GM12878 (cell line): ENCODE results near the gene LRP1B. TPM values are rescaled to one million over a fixed set of nuclear protein-coding genes. Genes with fewer than 3 reads are reported as not detected.

ENCODE experiments used
- ATAC-seq: fragments of 200-7000 bp; cut with Tn5 transposase; 3 replicates; pipeline ENCODE4 v1.9.1; 2020; ENCODE audit warnings: mild to moderate bottlenecking, moderate library complexity
- BruUV-seq: library from RNA; stranded (reverse); fragments of 400-500 nt; replicated peaks from 2 replicates; lab custom pipeline; 2021; lab: Mats Ljungman, UMichigan
- CTCF ChIA-PET: fragments of 300-600 bp; sonication (Branson Sonifier 250); formaldehyde crosslinking; extraction: SDS; loops from one replicate; lab custom pipeline; 2021; ENCODE audit warnings: inconsistent platforms; lab: Yijun Ruan, JAX
- POLR2A ChIA-PET: fragments of 350-600 bp; formaldehyde crosslinking; extraction: SDS; loops from one replicate; lab custom pipeline; 2021; ENCODE audit warnings: inconsistent platforms; lab: Charles Lee
- RAD21 ChIA-PET: fragments of 300-600 bp; sonication (Branson Sonifier 250); formaldehyde crosslinking; loops from one replicate; lab custom pipeline; 2023; ENCODE audit warnings: antibody characterized with exemption; ENCODE audit not compliant: unreplicated experiment; lab: Charles Lee
- SMC1A ChIA-PET: fragments of 300-600 bp; sonication (Branson Sonifier 250); formaldehyde crosslinking; loops from one replicate; lab custom pipeline; 2023; ENCODE audit not compliant: unreplicated experiment, uncharacterized antibody; lab: Charles Lee
- DNase-seq: peaks from one replicate; pipeline ENCODE4 v3.0.0-alpha.2; 2011; ENCODE audit warnings: low read depth, low spot score
- FAIRE-seq: peaks from 3 replicates; lab custom pipeline; 2011; peaks lifted over from hg19 to GRCh38; lab: Jason Lieb, UNC
- H2AFZ ChIP-seq: 2 replicates; pipeline ENCODE4 v1.6.0; 2011; ENCODE audit warnings: low read depth, low read length, control low read depth; ENCODE audit not compliant: control insufficient read depth
- H3K27ac ChIP-seq: 2 replicates; pipeline ENCODE4 v1.5.1; 2011; ENCODE audit warnings: control low read depth; ENCODE audit not compliant: control insufficient read depth, insufficient read depth
- H3K27me3 ChIP-seq, 2 experiments: replicated peaks in 1 of 2; 2 replicates each; pipeline versions ENCODE4 v1.6.0 to v1.6.1; 2011; ENCODE audit warnings: low read length in 1 of 2; ENCODE audit not compliant: control insufficient read depth in 2 of 2, insufficient read depth in 2 of 2
- H3K36me3 ChIP-seq, 2 experiments: 2 replicates each; pipeline ENCODE4 v1.5.1; 2011; ENCODE audit warnings: low read length in 1 of 2; ENCODE audit not compliant: control insufficient read depth in 2 of 2, insufficient read depth in 2 of 2
- H3K4me1 ChIP-seq: 2 replicates; pipeline ENCODE4 v1.6.1; 2011; ENCODE audit warnings: mild to moderate bottlenecking, low read length, moderate library complexity, mixed read lengths; ENCODE audit not compliant: control insufficient read depth, insufficient read depth
- H3K4me2 ChIP-seq: 2 replicates; pipeline ENCODE4 v1.6.0; 2011; ENCODE audit warnings: control low read depth; ENCODE audit not compliant: control insufficient read depth, insufficient read depth
- H3K4me3 ChIP-seq: fragments of 200-600 bp; sonication (generic); 2 replicates; pipeline ENCODE4 v1.5.1; 2016
- H3K79me2 ChIP-seq: 2 replicates; pipeline ENCODE4 v1.6.0; 2011; ENCODE audit warnings: low read length; ENCODE audit not compliant: control insufficient read depth, insufficient read depth
- H3K9ac ChIP-seq: 2 replicates; pipeline ENCODE4 v1.8.0; 2011; ENCODE audit warnings: low read length, control low read depth, mixed read lengths; ENCODE audit not compliant: control insufficient read depth, insufficient read depth
- H3K9me3 ChIP-seq: replicated peaks from 3 replicates; pipeline ENCODE4 v1.5.1; 2011; ENCODE audit warnings: mild to moderate bottlenecking, low read length; ENCODE audit not compliant: control insufficient read depth, insufficient read depth
- H4K20me1 ChIP-seq: 2 replicates; pipeline ENCODE4 v1.6.0; 2011; ENCODE audit not compliant: control insufficient read depth, insufficient read depth
- DPF2 ChIP-seq: fragments of 450-650 bp; IDR thresholded peaks from 2 replicates; pipeline ENCODE4 v1.6.1; 2017; ENCODE audit warnings: mild to moderate bottlenecking
- NFIC ChIP-seq: IDR thresholded peaks from 2 replicates; pipeline ENCODE4 v1.6.1; 2012; ENCODE audit warnings: low read depth, mild to moderate bottlenecking, inconsistent platforms, low read length, moderate library complexity
- NFYB ChIP-seq: IDR thresholded peaks from 2 replicates; pipeline ENCODE4 v1.6.1; 2011; ENCODE audit warnings: low read depth, mild to moderate bottlenecking, low read length, improper control_type of control experiment, moderate library complexity; ENCODE audit not compliant: insufficient read depth
- NR2C2 ChIP-seq: IDR thresholded peaks from 2 replicates; pipeline ENCODE4 v1.6.1; 2011; ENCODE audit warnings: borderline replicate concordance, low read depth; ENCODE audit not compliant: control insufficient read depth, insufficient read length
- NR2F1 ChIP-seq: fragments of 450-650 bp; conservative IDR thresholded peaks from 2 replicates; pipeline ENCODE4 v1.6.1; 2017; ENCODE audit warnings: mild to moderate bottlenecking
- PBX3 ChIP-seq: IDR thresholded peaks from 2 replicates; pipeline ENCODE4 v1.6.1; 2011; ENCODE audit warnings: mild to moderate bottlenecking, low read depth, low read length, moderate library complexity; ENCODE audit not compliant: insufficient replicate concordance
- RELA ChIP-seq: fragments of 450-650 bp; IDR thresholded peaks from 2 replicates; pipeline ENCODE4 v1.8.0; 2014; ENCODE audit warnings: borderline replicate concordance; ENCODE audit not compliant: partially characterized antibody
- SIX5 ChIP-seq: IDR thresholded peaks from 2 replicates; pipeline ENCODE4 v1.6.1; 2011; ENCODE audit warnings: mild to moderate bottlenecking, low read depth, low read length, moderate library complexity; ENCODE audit not compliant: severe bottlenecking
- SMAD1 ChIP-seq: fragments of 450-650 bp; IDR thresholded peaks from 2 replicates; pipeline ENCODE4 v1.6.1; 2018; ENCODE audit warnings: mild to moderate bottlenecking, low read depth; ENCODE audit not compliant: partially characterized antibody
- ZNF217 ChIP-seq: fragments of 450-650 bp; IDR thresholded peaks from 2 replicates; pipeline ENCODE4 v1.6.1; 2017; ENCODE audit warnings: antibody characterized with exemption, mild to moderate bottlenecking
- ZNF592 ChIP-seq: fragments of 450-650 bp; IDR thresholded peaks from 2 replicates; pipeline ENCODE4 v1.6.1; 2017; ENCODE audit warnings: mild to moderate bottlenecking, moderate library complexity
- WGBS: methylation state at CpG from one replicate; pipeline ENCODE4 v1.1.6; 2016; ENCODE audit warnings: low lambda C conversion rate; ENCODE audit not compliant: insufficient replicate concordance, insufficient coverage; ENCODE audit errors: missing lambda C conversion rate; 5-methylcytosine and 5-hydroxymethylcytosine counted together
- in situ Hi-C: fragments of 300-500 bp; cut with MboI; formaldehyde crosslinking; loops from 9 replicates; pipeline ENCODE4 v1.14.3; 2018; ENCODE audit warnings: mixed read lengths
- intact Hi-C: fragments of 100-400 bp; cut with micrococcal nuclease; formaldehyde crosslinking; loops from one replicate; pipeline ENCODE4 v1.14.2; 2022; ENCODE audit not compliant: unreplicated experiment
- polyA plus RNA-seq, 11 experiments: library from polyadenylated mRNA; depleted of rRNA in 4 of 11; unstranded in 6 of 11; stranded (reverse) in 5 of 11; fragments of >200 nt; fragmentation: Nextera tagmentation in 4 of 11; fragmentation: Illumina TruSeq in 1 of 11; extraction: Ambion mirVana in 4 of 11; extraction: Trizol in 1 of 11; gene quantifications; 1 replicate in 1 of 11; 2 replicates in 10 of 11; pipeline versions ENCODE4 v1.2.1 to v1.2.3, GENCODE V29; 2011 to 2016; ENCODE audit warnings: inconsistent platforms in 2 of 11, missing spikeins in 2 of 11, low read depth in 1 of 11
- total RNA-seq, 4 experiments: library from RNA; depleted of rRNA in 3 of 4; stranded (reverse); fragments of >200 nt in 3 of 4; fragmentation: Illumina TruSeq in 1 of 4; extraction: Trizol in 1 of 4; gene quantifications; 2 replicates each; pipeline versions ENCODE4 v1.2.1 to v1.2.3, GENCODE V29; 2013 to 2021
- TF ChIP-seq, protein P1 (sequence below): IDR thresholded peaks from 2 replicates; pipeline ENCODE4 v1.6.1; 2012; ENCODE audit warnings: low read depth, low read length, improper control_type of control experiment

Gene LRP1B
- total and polyA plus RNA-seq, 10 of the 15 experiments (the other 5 are each of a cell fraction or from before 2014, with no cell fraction given): under 0.01 to 0.06 (median 0.03) TPM; not detected in 5

DNA sequence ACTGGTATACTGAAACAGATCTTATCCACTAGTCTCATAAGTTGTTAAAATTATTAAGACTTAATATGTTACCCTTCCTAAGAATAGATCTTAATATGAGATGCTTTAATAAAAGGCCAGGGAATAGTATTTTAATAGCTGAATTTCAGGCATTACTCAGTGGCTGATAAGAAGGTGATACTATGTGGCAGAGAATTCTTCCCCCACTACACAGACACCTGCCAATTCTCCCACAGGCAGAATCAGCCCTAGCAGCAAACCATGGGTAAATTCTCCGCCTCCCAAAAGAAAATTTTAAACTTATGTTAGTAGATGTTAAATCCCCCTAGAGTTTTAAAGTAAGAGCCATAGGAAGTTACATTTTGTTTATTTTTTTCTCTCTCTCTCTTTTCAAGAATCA, 888.8 kb downstream of the LRP1B start:
- Histone ChIP-seq H3K4me1 (no peaks in the 10 kb centered on the region), H4K20me1 (no peaks in the 10 kb centered on the region), H3K27ac (no peak overlapping the region), H3K27me3 (no peaks in the 10 kb centered on the region), H3K9me3 (no peaks in the 10 kb centered on the region), H3K36me3 (no peaks in the 10 kb centered on the region), H2AFZ (no peak overlapping the region), H3K9ac (no peak overlapping the region), H3K79me2 (no peaks in the 10 kb centered on the region), H3K4me2 (no peak overlapping the region), H3K4me3 (no peak overlapping the region)
- SMC1A ChIA-PET: no interaction called here
- intact Hi-C loops (no loop called here), in situ Hi-C loops (no loop called here)
- DNase-seq (no peak), FAIRE-seq (no peak), ATAC-seq (no peak)
- no peak for TF ChIP-seq NR2C2
- TF ChIP-seq NFIC: no peak
- no peak for TF ChIP-seq NFYB
- TF ChIP-seq DPF2: no peak
- no peak for TF ChIP-seq SIX5
- WGBS: 0% methylated on average over 1 of the region's 1 CpG
- POLR2A ChIA-PET: no interaction called here
- CTCF ChIA-PET: no interaction called here
- BruUV-seq: no TSS peak
- RAD21 ChIA-PET: no interaction called here

- H3K79me2 ChIP-seq: no peaks in the 10 kb centered on the region
- no peak for ATAC-seq
- ChIA-PET POLR2A (no interaction called here), SMC1A (no interaction called here), CTCF (no interaction called here), RAD21 (no interaction called here)
- H3K4me2 ChIP-seq: no peak overlapping the region
- FAIRE-seq: no peak
- no TSS peak for BruUV-seq
- 0% methylated on average over 1 of the region's 1 CpG for WGBS
- H4K20me1 ChIP-seq: no peaks in the 10 kb centered on the region
- no peaks in the 10 kb centered on the region for H3K4me1 ChIP-seq
- H3K9ac ChIP-seq: no peak overlapping the region
- no peak overlapping the region for H3K4me3 ChIP-seq
- H3K9me3 ChIP-seq: no peaks in the 10 kb centered on the region
- H2AFZ ChIP-seq: no peak overlapping the region
- DNase-seq: no peak
- no peaks in the 10 kb centered on the region for H3K36me3 ChIP-seq
- H3K27ac ChIP-seq: no peak overlapping the region
- no peaks in the 10 kb centered on the region for H3K27me3 ChIP-seq
- in situ Hi-C loops (no loop called here), intact Hi-C loops (no loop called here)
- TF ChIP-seq ZNF217: no peak
- no peak for TF ChIP-seq RELA
- TF ChIP-seq PBX3: no peak
- TF ChIP-seq SMAD1: no peak
- no peak for TF ChIP-seq ZNF592
- TF ChIP-seq, protein P1, sequence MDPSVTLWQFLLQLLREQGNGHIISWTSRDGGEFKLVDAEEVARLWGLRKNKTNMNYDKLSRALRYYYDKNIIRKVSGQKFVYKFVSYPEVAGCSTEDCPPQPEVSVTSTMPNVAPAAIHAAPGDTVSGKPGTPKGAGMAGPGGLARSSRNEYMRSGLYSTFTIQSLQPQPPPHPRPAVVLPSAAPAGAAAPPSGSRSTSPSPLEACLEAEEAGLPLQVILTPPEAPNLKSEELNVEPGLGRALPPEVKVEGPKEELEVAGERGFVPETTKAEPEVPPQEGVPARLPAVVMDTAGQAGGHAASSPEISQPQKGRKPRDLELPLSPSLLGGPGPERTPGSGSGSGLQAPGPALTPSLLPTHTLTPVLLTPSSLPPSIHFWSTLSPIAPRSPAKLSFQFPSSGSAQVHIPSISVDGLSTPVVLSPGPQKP: no peak
- TF ChIP-seq NR2F1: no peak
Observed at GRCh38 chr2:141226560-141226959, 904.3 kb downstream of the LRP1B start.
